ENCODE data around the gene SEMA4A. TPM values are rescaled to one million over a fixed set of nuclear protein-coding genes. Genes with fewer than 3 reads are reported as not detected.
A peak's percentile ranks its signal among the peaks of the same experiment; 100 is the strongest.

Gene SEMA4A
- total and polyA plus RNA-seq, 9 of the 15 experiments (the other 6 are each of a cell fraction or from before 2014, with no cell fraction given): 0.04 to 1.7 (median 0.45) TPM

GRCh38 chr1:156122519-156123355 lies 30.6 kb upstream of the SEMA4A start (continued):
- TF ChIP-seq ZBTB40 (IDR thresholded peaks at IDR 0.05): peak; percentile 24; the same call in 1 of the 2 replicates
- no peak for TF ChIP-seq ZBTB40 (CRISPR knock-in tag; IDR thresholded peaks at IDR 0.05)
- peak; percentile 47; the same call in 1 of the 2 replicates for TF ChIP-seq STAT6 (CRISPR knock-in tag; IDR thresholded peaks at IDR 0.05)
- no peak for TF ChIP-seq ZNF436 (CRISPR knock-in tag; IDR thresholded peaks at IDR 0.05)
- no peak for TF ChIP-seq RNF219 (CRISPR knock-in tag; IDR thresholded peaks at IDR 0.05)
- no peak for TF ChIP-seq ZNF695 (CRISPR knock-in tag; IDR thresholded peaks at IDR 0.05)
- no peak for TF ChIP-seq GABPA (tag; conservative IDR thresholded peaks at IDR 0.05; ENCODE audit: low read depth)
- no peak for TF ChIP-seq KLF6 (CRISPR knock-in tag; IDR thresholded peaks at IDR 0.05; ENCODE audit: borderline replicate concordance)
- TF ChIP-seq FOXM1 (IDR thresholded peaks at IDR 0.05; ENCODE audit: low read depth): no peak
- TF ChIP-seq FOXM1 (CRISPR knock-in tag; IDR thresholded peaks at IDR 0.05; ENCODE audit: low read depth): no peak
- no peak for TF ChIP-seq RBM25 (IDR thresholded peaks at IDR 0.05; ENCODE audit: low read depth, low read length, severe bottlenecking)
- TF ChIP-seq NFYB (IDR thresholded peaks at IDR 0.05; ENCODE audit: extremely low read depth, insufficient read length): no peak
- TF ChIP-seq SAFB (IDR thresholded peaks at IDR 0.05; ENCODE audit: borderline replicate concordance, low read depth, low read length): no peak
